Measurements from ENCODE around the gene NELFCD.

DNA sequence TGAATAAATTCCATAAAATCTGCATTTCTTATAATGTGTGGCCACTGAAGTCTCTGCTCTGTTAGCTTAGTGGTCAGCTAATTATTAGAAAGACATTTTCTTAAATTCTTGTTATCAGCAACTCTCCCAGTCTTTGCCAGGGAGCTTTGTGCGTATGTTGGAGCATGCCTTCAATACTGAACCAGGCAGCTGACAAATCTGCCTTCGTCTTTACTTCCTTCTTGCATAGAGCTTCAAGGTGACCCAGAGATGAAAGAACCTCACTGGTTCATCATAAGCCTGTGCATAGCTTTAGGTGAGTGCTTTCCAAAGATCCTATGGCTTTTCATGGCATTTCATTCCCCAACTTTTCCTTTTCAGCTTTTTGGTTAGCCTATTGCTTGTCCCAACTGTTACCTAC is 43.0 kb upstream of the NELFCD start:
- TF ChIP-seq, protein P1, sequence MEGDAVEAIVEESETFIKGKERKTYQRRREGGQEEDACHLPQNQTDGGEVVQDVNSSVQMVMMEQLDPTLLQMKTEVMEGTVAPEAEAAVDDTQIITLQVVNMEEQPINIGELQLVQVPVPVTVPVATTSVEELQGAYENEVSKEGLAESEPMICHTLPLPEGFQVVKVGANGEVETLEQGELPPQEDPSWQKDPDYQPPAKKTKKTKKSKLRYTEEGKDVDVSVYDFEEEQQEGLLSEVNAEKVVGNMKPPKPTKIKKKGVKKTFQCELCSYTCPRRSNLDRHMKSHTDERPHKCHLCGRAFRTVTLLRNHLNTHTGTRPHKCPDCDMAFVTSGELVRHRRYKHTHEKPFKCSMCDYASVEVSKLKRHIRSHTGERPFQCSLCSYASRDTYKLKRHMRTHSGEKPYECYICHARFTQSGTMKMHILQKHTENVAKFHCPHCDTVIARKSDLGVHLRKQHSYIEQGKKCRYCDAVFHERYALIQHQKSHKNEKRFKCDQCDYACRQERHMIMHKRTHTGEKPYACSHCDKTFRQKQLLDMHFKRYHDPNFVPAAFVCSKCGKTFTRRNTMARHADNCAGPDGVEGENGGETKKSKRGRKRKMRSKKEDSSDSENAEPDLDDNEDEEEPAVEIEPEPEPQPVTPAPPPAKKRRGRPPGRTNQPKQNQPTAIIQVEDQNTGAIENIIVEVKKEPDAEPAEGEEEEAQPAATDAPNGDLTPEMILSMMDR (IDR thresholded peaks at IDR 0.05), result no peak
- TF ChIP-seq POLR2A (IDR thresholded peaks at IDR 0.05), result no peak

Data from tibial nerve (tissue), 3 donors.